H1 (cell line): ENCODE measurements around the gene KRT222. TPM values are rescaled to one million over a fixed set of nuclear protein-coding genes. Genes with fewer than 3 reads are reported as not detected.

ENCODE experiments used
- BRCA1 ChIP-seq: IDR thresholded peaks from 2 replicates; pipeline ENCODE4 v1.6.1; 2012; ENCODE audit warnings: low read depth, low read length, improper control_type of control experiment
- CREB1 ChIP-seq: IDR thresholded peaks from 2 replicates; pipeline ENCODE4 v1.6.1; 2012; ENCODE audit warnings: inconsistent platforms
- FOSL1 ChIP-seq: IDR thresholded peaks from 2 replicates; pipeline ENCODE4 v1.6.1; 2011; ENCODE audit warnings: mild to moderate bottlenecking, low read depth, low read length, moderate library complexity; ENCODE audit not compliant: insufficient read depth
- GTF2F1 ChIP-seq: IDR thresholded peaks from 2 replicates; pipeline ENCODE4 v1.6.1; 2012; ENCODE audit warnings: low read depth, low read length, improper control_type of control experiment, borderline replicate concordance
- JUND ChIP-seq: IDR thresholded peaks from 2 replicates; pipeline ENCODE4 v1.6.1; 2011; ENCODE audit warnings: mild to moderate bottlenecking, improper control_type of control experiment, low read length
- RBBP5 ChIP-seq: IDR thresholded peaks from 2 replicates; pipeline ENCODE4 v1.7.1; 2012; ENCODE audit warnings: low read depth, mild to moderate bottlenecking, inconsistent platforms, low read length, moderate library complexity, borderline replicate concordance
- SUZ12 ChIP-seq: fragments of 200-600 bp; sonication (generic); IDR thresholded peaks from 2 replicates; pipeline ENCODE4 v1.6.1; 2012; ENCODE audit warnings: mild to moderate bottlenecking, inconsistent platforms, low read length, moderate library complexity, mixed read lengths
- polyA plus RNA-seq, 7 experiments: library from polyadenylated mRNA; depleted of rRNA in 3 of 7; stranded (reverse) in 5 of 7; unstranded in 2 of 7; fragments of >200 nt in 5 of 7; fragments of 200-250 nt in 2 of 7; gene quantifications; 1 replicate in 5 of 7; 2 replicates in 1 of 7; 4 replicates in 1 of 7; pipeline versions ENCODE4 v1.2.1 to v1.2.3, GENCODE V29; 2011 to 2013; ENCODE audit warnings: missing spikeins in 2 of 7, mixed read lengths in 2 of 7
- total RNA-seq: library from RNA; stranded (reverse); fragmentation: NEBNext Ultra II Directional; extraction: Animal tissue kit (Norgen Biotek cat#: 25700); gene quantifications from 2 replicates; pipeline ENCODE4 v1.2.1, GENCODE V29; 2021
- TF ChIP-seq, protein P1 (sequence below): fragments of 300-600 bp; sonication (generic); IDR thresholded peaks from 2 replicates; pipeline ENCODE4 v1.7.1; 2012; ENCODE audit warnings: low read length, moderate library complexity, mild to moderate bottlenecking, inconsistent platforms; ENCODE audit not compliant: insufficient replicate concordance
- TF ChIP-seq, protein P2 (sequence below), 3 experiments: IDR thresholded peaks; 1 replicate in 2 of 3; 2 replicates in 1 of 3; pipeline versions ENCODE4 v1.5.1 to v1.6.1; 2011; ENCODE audit warnings: low read length in 3 of 3, mild to moderate bottlenecking in 3 of 3, inconsistent platforms in 2 of 3, low read depth in 1 of 3, moderate library complexity in 1 of 3; ENCODE audit not compliant: insufficient read depth in 1 of 3; ENCODE audit errors: control extremely low read depth in 1 of 3

The KRT222 gene
- total and polyA plus RNA-seq, 2 of the 8 experiments (the other 6 are each of a cell fraction or from before 2014, with no cell fraction given) = 0.08 to 0.61 TPM

DNA sequence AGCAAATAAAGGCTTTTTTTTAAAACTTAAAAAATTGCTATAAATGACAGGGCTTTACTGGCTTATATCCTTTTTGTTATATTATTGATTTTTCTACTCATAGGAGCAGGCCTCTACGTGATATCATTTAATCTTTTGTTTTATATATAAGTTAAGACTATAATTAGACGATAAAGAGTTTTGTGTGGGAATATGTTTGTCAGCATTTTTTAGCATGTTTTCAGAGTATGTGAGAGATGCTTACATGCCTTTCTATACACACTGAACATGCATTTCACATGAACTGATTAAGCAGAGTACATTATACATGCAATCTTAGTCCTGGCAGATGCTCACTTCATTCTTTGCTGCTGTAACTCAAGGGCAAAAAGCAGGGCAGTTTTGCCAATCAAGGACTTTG is 7.7 kb upstream of the KRT222 start (continued):
- TF ChIP-seq, protein P1, sequence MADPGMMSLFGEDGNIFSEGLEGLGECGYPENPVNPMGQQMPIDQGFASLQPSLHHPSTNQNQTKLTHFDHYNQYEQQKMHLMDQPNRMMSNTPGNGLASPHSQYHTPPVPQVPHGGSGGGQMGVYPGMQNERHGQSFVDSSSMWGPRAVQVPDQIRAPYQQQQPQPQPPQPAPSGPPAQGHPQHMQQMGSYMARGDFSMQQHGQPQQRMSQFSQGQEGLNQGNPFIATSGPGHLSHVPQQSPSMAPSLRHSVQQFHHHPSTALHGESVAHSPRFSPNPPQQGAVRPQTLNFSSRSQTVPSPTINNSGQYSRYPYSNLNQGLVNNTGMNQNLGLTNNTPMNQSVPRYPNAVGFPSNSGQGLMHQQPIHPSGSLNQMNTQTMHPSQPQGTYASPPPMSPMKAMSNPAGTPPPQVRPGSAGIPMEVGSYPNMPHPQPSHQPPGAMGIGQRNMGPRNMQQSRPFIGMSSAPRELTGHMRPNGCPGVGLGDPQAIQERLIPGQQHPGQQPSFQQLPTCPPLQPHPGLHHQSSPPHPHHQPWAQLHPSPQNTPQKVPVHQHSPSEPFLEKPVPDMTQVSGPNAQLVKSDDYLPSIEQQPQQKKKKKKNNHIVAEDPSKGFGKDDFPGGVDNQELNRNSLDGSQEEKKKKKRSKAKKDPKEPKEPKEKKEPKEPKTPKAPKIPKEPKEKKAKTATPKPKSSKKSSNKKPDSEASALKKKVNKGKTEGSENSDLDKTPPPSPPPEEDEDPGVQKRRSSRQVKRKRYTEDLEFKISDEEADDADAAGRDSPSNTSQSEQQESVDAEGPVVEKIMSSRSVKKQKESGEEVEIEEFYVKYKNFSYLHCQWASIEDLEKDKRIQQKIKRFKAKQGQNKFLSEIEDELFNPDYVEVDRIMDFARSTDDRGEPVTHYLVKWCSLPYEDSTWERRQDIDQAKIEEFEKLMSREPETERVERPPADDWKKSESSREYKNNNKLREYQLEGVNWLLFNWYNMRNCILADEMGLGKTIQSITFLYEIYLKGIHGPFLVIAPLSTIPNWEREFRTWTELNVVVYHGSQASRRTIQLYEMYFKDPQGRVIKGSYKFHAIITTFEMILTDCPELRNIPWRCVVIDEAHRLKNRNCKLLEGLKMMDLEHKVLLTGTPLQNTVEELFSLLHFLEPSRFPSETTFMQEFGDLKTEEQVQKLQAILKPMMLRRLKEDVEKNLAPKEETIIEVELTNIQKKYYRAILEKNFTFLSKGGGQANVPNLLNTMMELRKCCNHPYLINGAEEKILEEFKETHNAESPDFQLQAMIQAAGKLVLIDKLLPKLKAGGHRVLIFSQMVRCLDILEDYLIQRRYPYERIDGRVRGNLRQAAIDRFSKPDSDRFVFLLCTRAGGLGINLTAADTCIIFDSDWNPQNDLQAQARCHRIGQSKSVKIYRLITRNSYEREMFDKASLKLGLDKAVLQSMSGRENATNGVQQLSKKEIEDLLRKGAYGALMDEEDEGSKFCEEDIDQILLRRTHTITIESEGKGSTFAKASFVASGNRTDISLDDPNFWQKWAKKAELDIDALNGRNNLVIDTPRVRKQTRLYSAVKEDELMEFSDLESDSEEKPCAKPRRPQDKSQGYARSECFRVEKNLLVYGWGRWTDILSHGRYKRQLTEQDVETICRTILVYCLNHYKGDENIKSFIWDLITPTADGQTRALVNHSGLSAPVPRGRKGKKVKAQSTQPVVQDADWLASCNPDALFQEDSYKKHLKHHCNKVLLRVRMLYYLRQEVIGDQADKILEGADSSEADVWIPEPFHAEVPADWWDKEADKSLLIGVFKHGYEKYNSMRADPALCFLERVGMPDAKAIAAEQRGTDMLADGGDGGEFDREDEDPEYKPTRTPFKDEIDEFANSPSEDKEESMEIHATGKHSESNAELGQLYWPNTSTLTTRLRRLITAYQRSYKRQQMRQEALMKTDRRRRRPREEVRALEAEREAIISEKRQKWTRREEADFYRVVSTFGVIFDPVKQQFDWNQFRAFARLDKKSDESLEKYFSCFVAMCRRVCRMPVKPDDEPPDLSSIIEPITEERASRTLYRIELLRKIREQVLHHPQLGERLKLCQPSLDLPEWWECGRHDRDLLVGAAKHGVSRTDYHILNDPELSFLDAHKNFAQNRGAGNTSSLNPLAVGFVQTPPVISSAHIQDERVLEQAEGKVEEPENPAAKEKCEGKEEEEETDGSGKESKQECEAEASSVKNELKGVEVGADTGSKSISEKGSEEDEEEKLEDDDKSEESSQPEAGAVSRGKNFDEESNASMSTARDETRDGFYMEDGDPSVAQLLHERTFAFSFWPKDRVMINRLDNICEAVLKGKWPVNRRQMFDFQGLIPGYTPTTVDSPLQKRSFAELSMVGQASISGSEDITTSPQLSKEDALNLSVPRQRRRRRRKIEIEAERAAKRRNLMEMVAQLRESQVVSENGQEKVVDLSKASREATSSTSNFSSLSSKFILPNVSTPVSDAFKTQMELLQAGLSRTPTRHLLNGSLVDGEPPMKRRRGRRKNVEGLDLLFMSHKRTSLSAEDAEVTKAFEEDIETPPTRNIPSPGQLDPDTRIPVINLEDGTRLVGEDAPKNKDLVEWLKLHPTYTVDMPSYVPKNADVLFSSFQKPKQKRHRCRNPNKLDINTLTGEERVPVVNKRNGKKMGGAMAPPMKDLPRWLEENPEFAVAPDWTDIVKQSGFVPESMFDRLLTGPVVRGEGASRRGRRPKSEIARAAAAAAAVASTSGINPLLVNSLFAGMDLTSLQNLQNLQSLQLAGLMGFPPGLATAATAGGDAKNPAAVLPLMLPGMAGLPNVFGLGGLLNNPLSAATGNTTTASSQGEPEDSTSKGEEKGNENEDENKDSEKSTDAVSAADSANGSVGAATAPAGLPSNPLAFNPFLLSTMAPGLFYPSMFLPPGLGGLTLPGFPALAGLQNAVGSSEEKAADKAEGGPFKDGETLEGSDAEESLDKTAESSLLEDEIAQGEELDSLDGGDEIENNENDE = no peak
- TF ChIP-seq BRCA1 (no peak), SUZ12 (no peak), JUND (no peak), GTF2F1 (no peak), RBBP5 (no peak), FOSL1 (no peak), CREB1 (no peak)
- TF ChIP-seq, protein P2, sequence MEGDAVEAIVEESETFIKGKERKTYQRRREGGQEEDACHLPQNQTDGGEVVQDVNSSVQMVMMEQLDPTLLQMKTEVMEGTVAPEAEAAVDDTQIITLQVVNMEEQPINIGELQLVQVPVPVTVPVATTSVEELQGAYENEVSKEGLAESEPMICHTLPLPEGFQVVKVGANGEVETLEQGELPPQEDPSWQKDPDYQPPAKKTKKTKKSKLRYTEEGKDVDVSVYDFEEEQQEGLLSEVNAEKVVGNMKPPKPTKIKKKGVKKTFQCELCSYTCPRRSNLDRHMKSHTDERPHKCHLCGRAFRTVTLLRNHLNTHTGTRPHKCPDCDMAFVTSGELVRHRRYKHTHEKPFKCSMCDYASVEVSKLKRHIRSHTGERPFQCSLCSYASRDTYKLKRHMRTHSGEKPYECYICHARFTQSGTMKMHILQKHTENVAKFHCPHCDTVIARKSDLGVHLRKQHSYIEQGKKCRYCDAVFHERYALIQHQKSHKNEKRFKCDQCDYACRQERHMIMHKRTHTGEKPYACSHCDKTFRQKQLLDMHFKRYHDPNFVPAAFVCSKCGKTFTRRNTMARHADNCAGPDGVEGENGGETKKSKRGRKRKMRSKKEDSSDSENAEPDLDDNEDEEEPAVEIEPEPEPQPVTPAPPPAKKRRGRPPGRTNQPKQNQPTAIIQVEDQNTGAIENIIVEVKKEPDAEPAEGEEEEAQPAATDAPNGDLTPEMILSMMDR (IDR thresholded peaks at IDR 0.05; ENCODE audit: control extremely low read depth in 1 of 3, insufficient read depth in 1 of 3, low read depth in 1 of 3, low read length in 3 of 3) = no peak
